GM21360 (cell line): ENCODE results near the gene HOXB6.

Experiments used
- ATAC-seq: cut with Tn5 transposase; IDR thresholded peaks from one replicate; pipeline ENCODE4 v1.9.1; 2021; ENCODE audit warnings: mild to moderate bottlenecking, moderate library complexity; ENCODE audit not compliant: unreplicated experiment

HOXB6 gene

DNA sequence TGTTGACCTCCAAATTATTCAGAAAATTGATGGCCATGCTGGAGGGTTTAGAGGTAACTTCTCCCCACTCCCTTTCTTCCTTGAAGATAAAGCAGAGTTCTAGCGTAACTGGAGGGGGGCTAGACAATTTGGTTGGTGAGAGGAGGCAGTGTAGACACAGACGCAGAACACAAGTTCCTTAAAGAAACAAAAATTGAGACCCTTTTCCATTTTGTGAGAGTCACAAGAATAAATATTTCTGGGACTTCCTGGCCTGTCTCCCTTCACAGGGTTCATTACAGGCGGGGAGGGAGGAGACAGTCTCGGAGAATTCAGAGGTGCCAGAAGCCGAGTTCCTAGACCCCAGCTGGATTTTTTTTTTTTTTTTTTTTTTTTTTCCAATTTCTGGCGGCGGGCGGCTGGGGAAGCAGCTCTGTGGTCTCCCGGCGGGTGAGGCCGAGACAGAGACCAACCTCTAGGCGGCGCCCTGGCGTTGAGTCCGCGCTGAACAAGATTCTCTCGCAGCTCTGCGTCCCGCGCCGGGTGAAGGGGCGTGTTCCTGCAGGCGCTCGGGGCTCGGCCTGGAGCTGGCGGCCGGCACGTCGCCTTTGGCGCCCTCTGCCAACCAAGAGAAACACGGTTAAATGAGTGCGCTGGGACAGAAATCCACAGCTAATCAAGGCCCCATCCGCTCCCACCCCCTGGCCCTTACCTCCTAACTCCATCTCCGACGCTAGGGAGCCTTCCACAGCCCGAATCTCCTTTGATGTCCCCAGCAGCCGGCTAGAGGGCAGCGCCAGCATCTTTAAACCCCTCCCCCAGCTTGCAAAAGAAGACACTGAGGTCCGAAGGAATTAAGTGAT, 31.6 kb upstream of the HOXB6 start:
- ATAC-seq = no peak

- ATAC-seq = no peak
Measured at GRCh38 chr17:48634493-48635208, 29.9 kb upstream of the HOXB6 start.

- ATAC-seq = no peak
Measured at GRCh38 chr17:48633266-48633677, 28.5 kb upstream of the HOXB6 start.

GRCh38 chr17:48632579-48633265, 27.9 kb upstream of the HOXB6 start:
- ATAC-seq = no peak

- ATAC-seq = no peak
Measured at GRCh38 chr17:48631693-48632578, 27.1 kb upstream of the HOXB6 start.

DNA sequence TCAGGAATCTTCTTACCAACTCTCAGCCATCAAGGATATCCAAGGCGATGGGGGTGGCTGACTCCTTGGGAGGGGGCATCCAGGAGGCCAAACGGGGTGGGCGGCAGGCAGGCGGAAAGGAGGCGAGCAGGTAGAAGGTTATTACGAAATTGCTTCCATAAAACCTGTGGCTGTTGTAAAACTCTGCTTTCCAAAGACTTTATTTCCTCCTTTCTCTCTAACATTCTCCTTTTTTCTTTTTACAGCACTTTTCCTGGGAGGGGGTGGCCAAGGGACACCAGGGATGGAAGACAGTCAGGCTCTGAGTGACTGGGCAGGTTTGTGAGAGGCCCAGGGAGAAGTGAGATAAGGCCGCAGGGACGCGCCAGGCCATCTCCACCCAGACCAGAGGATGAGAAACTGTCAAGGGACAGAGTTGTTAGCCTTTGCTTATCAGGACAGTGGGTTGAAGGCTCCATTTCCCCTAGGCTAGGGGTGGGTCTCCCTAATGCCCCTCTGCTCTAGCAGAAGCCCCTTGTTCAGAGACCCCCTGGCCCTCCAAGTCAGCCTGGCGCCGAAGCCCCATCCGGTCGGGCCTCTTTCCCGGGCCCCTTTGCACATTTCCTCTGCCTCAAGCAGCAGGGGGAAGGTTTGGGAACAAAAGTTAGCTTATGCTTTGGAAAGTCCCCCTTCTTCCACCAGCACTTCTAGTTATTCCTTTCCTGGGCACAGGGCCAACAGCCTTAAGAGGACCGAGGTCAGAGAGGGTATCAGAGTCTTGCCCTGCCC, 26.3 kb upstream of the HOXB6 start:
- ATAC-seq = no peak

DNA sequence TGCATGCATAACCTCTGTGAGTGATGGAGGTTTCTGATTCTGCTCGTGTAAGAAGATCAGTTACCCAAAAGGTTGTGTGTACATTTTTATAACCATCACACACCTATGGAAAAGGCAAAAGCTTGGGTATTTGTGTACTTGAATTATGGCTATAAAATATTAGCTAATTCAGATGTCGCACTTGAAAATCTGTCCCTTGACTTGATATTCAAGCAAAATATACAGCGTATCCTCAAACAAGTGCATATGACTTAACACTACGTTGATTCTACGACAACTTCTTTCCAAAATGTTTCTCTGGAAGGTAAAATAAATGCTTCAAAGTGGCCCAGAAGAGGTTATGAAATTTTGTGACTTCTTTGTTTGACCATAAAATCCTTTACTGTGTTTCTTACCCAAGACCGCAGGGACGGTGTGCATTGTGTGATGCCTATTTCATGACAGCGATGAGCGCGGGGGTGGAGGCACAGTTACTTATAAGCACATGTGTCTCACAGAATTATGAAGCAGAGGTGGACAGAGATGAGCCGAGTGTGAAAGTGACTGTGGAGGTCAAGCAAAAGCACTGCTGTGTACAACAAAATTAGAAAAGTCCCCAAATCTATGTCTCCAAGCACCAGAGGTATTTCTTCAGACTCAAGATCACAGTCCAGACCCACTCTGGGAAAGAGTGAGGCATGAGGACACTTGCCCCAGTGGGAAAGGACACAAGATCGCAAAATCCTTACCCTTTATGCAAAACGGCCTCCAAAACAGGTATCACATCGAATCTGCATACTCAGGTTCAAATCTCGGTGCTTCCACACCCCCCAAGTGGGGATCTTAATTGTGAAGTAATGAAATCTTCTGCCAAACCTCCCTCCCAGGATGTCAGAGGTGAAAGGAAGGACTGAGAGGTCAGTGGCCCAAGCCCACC, 25.5 kb upstream of the HOXB6 start:
- ATAC-seq = no peak

GRCh38 chr17:48629411-48629759, 24.6 kb upstream of the HOXB6 start:
- no peak for ATAC-seq

GRCh38 chr17:48628649-48629410, 24.0 kb upstream of the HOXB6 start:
- no peak for ATAC-seq

DNA sequence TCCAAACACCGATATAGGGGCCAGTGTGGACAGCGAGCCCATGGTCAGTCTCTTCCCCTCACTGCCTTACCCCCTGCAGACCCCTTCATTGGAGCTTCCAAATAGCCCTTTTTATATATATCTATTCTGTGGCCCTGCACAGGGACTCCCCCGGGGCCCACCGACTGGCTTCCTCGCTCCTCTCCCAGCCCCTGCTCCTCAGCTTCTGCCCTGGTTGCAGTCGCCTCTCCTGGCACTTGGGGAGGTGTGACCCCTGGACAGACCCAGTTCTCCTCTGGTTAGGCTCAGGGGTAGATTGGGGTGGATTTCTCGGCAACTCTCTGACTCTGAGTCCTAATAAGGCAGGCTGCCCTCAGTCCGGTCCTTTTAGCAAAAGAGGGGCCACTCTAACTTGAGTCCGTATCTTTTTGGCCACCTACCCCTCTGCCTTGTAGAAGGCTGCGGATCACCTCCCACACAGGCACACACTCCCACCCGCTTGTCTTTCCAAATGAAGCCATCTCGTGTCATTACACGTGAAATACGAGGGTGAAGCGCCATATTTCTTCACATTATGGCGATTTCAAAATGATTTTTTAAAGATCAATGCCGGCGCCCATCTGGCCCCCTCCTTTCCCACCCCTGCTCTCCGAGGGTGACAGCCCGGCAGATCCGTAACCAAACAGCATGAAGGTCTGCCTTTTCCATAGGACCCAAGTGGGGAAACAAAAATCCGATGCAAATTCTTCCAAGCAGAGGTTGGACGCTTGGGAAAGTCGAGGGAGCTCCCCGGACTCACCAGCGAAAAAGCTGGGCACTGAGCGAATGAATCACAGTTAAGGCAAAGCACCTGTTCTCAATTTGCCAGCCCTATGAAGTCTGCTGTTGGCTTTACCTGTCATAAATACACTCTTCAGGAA, 23.1 kb upstream of the HOXB6 start:
- no peak for ATAC-seq

GRCh38 chr17:48627118-48627597, 22.4 kb upstream of the HOXB6 start:
- ATAC-seq = no peak

GRCh38 chr17:48626245-48627117, 21.7 kb upstream of the HOXB6 start, which contains the start of gene HOXB9:
HOXB9 (minus strand) TSS chr17:48626358; CDS start chr17:48626269, 89 bp downstream.
- no peak for ATAC-seq

DNA sequence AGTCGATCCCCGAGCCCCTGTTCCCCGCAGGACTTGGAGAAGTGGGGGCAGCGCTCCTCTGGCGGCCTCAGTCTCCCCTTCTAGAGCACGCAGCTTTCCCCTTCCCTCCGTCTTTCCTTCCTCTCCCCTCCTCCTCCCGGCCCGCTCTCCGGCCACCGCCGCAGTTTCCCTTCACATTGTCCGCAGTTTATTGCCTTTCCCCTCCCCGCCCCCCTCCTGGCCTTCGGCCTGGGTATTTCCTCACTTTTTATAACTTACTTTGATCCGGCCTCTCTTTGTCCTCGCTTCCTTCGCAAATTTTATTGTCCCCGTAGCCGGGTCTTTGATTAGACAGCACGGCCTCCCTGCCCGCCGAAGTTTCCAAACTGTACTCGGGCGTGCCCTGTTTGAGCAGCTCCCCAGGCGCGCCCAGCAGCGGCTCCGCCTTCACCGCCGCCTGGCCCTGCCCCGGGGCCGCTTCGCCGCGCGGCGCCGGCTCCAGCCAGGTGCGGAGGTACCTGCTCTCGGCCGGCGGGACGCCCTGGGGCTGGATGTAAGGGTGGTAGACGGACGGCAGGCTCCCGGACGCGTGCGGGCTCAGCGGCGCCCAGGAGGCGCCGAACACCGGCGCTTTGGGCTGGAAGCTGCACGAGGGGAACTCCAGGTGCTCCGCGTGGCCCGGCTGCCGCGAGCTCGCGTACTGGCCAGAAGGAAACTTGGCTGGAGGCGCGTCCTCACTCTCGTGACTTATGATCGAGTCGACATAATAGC, 20.9 kb upstream of the HOXB6 start:
- ATAC-seq = no peak

DNA sequence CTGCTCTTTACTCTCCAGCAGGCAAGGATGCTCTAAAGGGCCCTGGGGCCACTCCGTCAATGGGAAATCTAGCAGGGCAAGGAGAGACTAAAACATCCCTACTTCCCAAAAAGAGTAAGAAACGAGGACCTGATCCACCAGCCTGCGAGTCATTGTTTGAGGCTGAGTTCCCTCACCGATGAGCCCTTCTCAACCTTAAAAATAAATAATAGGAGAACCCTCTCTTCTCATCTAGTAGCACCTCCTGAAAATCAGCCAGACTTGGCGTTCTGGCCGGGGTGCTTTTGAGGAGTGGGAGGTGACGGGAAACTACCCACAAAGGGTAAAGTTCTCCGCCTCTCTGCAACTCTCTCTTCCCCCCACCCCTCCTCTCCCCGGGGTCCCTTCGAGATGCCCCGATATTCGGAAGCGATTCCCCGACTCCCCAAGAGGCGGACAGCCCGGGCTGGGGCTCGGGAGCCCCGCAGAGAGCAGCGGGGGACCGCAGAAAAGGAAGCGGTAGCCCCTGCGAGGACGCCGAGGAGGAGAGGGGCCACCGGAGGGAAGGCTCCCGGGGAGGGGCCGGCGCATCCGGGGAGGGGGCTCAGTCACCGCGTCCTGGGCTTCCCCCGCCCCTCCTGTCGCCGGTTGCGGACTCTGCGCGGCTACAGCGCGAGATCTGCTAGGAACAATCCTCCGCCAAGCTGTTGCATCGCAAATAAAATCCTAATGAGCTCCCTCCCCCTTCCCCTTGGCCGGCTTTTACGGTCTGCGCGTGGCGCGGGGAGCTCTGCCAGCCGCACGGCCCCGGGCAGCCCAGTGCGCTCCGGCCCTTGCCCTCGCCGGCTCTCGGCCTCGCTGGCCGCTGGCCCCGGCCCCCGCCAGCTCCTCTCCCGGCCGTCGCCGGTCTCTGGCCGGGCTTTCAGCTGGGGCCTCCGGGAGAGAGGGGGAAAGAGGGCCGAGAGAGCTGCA, 20.0 kb upstream of the HOXB6 start:
- no peak for ATAC-seq
